RPMI7951 (cell line): ENCODE data around the gene INPP4B. TPM values are rescaled to one million over a fixed set of nuclear protein-coding genes. Genes with fewer than 3 reads are reported as not detected.
"Not testable (repeated sequence)": the region's sequence is repeated elsewhere in the genome, so short reads cannot be mapped to it uniquely, and the experiment has no call there.

Source experiments
- DNase-seq: peaks from one replicate; pipeline ENCODE4 v3.0.0-alpha.2; 2012; ENCODE audit warnings: low read depth
- total RNA-seq: library from RNA; depleted of rRNA; stranded (reverse); fragments of >200 nt; shearing (Covaris generic); gene quantifications from 2 replicates; pipeline ENCODE4 v1.2.3, GENCODE V29; 2014

Gene INPP4B
- total RNA-seq, 1 experiment from 2014 or later: 11.7 TPM

DNA sequence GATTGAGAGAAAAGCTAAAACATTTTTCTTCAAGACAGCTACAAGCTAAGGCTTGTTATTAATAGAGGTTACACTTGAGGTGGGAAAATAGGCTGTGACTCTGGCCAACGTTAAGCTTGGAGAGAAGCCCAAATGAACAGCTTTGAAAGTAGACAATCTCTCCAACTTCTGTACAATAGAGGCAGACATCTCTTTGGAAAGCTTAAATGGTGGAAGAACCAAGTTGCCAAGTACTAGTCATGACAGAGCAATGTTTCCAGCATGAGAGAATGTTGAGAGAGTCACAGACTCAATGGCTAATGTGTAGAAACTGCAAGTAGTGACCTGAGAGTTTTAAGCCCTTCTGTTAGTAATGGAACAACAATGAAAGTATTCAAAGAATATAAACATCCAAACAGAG is 298.1 kb downstream of the INPP4B start:
- DNase-seq: no peak

DNA sequence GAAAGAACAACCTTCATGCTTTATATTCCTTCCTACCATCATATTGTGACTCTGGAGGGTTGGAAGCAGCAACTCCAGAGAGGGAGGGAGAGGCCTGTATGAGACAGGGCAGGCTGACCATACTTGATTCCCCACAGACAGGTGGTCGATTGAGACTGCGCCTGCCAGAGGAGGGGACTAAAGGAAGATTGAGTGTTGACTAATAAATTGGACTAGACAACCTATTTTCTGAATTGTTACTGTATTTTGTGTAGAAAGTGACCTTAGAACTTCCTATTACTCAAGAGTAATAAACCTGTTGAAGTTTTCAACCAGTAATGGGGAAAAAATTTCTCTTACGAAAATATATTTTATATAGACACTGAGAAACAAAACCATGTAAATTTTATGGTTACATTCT is 301.5 kb downstream of the INPP4B start:
- DNase-seq: no peak

DNA sequence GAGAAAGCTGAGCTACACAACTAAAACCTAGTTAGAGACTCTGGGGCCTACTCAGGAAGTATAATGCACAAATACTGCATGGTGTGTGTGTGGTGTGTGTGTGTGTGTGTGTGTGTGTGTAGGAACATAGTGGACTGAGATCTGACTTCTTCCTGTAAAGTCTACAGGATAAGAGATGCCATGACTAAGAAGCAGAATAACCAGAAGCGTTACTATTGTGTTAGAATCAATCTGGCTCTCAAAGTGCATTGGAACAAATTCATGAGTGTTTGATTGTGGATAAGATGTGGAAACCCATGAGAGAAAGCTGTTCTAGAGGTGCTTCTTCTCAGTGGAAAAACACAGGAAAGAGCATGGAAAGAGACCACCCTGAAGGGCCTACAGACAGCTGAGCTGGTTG is 302.1 kb downstream of the INPP4B start:
- DNase-seq: no peak

GRCh38 chr4:142540483-142540804 is 305.7 kb downstream of the INPP4B start:
- no peak for DNase-seq

DNA sequence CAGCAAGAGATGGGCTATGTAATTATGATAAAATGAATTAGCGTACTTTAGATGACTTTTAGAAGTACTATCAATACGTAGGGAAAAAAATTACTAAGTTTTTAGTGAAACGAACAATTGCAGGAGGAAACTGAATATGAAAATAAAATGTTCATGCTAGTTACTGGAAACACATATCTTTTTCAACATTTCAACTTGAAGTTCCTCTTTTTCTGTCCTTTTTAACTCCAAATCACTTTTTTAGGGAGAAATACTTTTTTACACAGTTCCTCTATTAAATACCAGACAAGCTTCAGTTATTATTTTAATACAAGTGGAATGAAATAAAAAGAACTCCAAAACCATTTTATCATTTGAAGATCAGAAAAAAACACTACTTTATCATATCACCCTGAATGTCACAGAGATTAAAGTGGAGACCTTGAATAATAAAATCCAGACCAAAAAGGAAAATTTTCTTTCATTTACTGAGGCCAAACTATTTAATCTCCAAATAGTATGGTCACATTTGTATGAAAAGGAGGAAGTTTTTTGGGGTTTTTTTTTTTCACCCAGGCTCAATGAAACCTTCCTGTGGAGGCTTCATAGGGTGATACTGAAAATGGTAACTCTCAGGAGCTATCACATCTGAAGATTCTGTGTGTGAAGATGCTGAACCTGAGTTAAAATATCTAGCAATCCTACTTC is 306.2 kb downstream of the INPP4B start:
- no peak for DNase-seq

DNA sequence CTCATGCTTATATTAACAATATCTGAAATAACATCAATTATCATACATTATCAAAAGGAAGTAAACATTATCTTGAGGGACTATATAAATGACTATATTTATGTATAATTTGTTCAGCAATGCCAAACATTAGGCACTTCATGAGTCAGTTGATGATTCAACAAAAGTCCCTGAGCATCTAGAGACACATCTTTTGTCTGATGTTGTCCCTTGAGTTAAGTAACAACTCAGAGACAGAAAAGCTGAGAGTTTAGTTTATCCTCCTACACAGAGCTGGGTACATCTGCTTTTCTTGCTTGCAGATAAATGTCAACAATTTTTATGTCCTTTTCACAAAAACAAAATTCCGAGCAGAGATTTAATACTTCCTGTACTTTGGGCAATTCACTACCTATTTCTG is 311.1 kb downstream of the INPP4B start:
- no peak for DNase-seq

- DNase-seq: no peak
These were observed 314.0 kb downstream of the INPP4B start for GRCh38 chr4:142532054-142532453.

DNA sequence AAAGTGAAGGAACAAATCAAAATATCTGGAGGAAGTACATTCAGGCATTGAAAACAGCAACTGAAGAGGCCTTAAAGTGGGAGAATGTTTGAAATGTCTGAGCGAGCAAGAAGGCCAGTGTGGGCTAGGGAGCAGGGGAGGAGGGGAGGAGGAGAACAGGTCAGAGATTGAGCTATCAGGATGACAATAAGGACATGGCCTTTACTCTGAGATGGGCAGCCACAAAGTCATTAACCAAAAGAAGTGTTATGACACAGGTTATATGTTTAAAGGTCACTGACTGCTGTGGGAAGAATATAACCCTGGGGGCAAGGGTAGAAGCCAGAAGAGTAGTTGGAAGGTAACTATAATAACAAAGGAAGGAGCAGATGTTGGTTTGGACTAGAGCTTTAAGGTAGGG is 315.4 kb downstream of the INPP4B start:
- DNase-seq: no peak

GRCh38 chr4:142528433-142528832 is 317.7 kb downstream of the INPP4B start:
- DNase-seq: no peak

GRCh38 chr4:142523111-142523510 is 323.0 kb downstream of the INPP4B start:
- DNase-seq: no peak

- DNase-seq: no peak
These were observed 326.8 kb downstream of the INPP4B start for GRCh38 chr4:142519342-142519741.

- DNase-seq: no peak
These were observed 329.2 kb downstream of the INPP4B start for GRCh38 chr4:142516686-142517526.

GRCh38 chr4:142512161-142512560 is 333.9 kb downstream of the INPP4B start:
- no peak for DNase-seq

- no peak for DNase-seq
These were observed 336.2 kb downstream of the INPP4B start for GRCh38 chr4:142509881-142510280.

- not testable (repeated sequence) for DNase-seq
These were observed 336.7 kb downstream of the INPP4B start for GRCh38 chr4:142509381-142509780.

DNA sequence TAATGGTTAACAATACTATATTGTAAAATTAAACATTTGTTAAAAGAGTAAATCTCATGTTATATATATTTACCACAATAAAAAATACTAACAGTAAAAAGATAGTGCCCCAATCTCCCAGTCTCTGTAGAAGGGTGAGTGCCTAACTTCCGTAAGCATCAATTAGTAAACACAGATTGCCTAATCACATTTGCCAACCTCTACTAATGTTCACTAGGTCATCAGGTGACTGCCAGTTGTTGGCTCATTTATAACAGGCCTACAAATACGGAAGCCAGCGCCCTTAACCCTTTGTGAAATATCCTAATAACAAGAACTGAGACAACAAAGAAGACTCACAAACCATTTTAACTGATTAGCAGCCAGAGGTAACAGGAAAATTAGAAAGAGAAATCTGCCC is 345.1 kb downstream of the INPP4B start:
- DNase-seq: no peak

DNA sequence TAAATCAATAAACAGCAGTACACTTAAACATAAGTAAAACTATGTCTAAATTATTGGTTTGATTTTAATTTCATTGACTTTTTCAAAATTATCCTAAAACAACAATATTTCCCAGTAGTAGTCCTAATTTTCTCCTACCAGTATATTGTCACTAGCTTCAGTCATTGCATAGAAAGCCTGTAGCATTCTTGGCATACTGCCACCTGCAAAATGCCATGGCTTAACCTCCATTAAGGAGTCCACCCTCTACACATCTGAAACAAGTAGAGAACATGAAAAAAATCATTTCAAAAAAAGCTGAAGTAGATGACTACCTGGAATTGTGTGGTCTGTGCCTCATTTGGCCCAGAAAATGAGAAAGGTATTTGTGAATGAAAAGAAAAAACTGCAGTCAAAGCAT is 348.5 kb downstream of the INPP4B start:
- DNase-seq: no peak

DNA sequence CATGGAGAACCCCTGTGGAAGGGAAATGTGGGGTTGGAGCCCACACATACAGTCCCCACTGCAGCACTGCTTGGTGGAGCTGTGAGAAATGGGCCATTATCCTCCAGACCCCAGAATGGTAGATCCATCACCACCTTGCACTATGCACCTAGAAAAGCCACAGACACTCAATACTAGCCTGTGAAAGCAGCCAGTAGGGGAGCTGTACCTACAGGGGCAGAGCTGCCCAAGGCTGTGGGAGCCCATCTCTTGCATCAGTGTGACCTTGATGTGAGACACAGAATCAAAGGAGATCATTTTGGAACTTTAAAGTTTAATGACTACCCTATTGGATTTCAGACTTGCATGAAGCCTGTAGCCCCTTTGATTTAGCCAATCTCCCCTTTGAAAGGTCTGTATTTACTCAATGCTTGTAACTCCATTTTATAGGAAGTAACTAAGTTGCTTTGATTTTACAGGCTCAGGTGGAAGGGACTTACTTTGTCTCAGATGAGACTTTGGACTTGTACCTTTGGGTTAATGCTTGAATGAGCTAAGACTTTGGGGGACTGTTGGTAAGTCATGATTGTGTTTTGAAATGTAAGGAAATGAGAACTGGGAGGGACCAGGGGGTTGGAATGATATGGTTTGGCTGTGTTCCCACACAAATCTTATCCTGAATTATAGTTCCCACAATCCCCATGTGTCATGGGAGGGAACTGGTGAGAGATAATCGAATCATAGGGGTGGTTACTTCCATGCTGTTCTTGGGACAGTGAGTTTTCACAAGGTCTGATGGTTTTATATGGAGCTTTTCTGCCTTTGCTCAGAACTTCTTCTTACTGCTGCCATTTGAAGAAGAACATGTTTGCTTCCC is 352.6 kb downstream of the INPP4B start:
- no peak for DNase-seq

- DNase-seq: no peak
These were observed 360.6 kb downstream of the INPP4B start for GRCh38 chr4:142485452-142485851.

DNA sequence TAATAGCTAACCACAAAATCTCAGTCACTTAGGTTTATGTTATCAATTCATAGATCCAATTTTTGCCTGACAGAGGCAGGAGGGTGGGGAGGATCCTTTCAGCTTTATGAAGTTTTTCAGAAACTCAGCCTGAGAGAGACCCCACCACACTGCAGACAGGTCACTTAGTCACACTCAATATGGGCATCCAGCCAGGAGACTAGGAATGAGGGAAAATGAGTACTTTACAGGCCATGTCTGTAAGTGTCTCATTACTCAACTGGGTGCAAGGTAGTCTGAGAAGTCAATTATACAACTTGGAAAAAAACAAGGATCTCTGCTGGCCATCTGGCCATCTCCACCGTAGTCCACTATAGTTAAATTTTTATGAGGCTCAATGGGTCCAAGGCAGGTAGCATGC is 365.9 kb downstream of the INPP4B start:
- DNase-seq: peak; percentile 40

DNA sequence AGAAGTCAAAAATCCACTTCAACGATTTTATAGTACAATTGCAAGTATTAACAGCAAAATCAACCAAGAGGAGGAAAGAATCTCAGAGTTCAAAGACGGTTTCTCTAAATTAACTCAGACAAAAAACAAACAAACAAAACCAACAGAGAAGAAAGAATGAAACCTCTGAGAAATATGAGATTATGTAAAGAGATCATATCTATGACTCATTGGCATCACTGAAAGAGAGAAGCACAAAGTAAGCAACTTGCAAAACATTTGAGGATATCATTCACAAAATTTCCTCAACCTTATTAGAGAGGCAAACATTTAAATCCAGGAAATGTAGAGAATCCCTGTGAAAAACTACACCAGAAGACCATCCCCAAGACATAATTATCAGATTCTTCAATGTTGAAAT is 370.4 kb downstream of the INPP4B start:
- no peak for DNase-seq

DNA sequence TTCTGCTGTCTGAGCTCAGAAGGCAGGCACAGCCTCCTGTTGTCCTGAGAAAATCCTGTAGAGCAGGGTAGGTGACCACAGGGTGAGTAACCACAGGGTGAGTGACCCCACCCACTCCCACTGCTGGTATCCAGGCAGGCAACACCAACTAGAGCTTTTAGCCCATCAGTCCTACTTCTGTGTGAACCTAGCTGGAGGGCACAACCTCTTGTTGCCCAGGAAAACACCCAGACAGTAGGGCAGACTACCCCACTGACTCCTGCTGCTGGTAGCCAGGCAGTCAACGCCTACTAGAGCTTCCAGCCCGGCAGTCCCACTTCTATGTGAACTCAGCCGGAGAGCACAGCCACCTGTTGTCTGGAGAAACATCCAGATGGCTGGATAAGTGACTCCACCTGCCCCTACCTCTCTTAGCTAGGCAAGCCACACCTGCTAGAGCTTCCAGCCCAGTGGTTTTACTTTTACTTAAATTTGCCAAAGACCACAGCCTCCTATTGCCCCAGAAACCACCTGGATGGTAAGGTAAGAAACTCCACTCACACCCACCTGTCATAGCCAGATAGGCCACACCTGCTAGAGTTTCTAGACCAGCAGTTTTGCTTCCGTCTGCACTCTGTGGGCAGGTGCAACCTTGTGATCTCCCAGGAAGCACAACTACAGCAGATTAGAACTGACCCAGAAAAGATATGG is 371.6 kb downstream of the INPP4B start:
- DNase-seq: peak; percentile 29
